ENCODE results near the gene PCYT2.

DNA sequence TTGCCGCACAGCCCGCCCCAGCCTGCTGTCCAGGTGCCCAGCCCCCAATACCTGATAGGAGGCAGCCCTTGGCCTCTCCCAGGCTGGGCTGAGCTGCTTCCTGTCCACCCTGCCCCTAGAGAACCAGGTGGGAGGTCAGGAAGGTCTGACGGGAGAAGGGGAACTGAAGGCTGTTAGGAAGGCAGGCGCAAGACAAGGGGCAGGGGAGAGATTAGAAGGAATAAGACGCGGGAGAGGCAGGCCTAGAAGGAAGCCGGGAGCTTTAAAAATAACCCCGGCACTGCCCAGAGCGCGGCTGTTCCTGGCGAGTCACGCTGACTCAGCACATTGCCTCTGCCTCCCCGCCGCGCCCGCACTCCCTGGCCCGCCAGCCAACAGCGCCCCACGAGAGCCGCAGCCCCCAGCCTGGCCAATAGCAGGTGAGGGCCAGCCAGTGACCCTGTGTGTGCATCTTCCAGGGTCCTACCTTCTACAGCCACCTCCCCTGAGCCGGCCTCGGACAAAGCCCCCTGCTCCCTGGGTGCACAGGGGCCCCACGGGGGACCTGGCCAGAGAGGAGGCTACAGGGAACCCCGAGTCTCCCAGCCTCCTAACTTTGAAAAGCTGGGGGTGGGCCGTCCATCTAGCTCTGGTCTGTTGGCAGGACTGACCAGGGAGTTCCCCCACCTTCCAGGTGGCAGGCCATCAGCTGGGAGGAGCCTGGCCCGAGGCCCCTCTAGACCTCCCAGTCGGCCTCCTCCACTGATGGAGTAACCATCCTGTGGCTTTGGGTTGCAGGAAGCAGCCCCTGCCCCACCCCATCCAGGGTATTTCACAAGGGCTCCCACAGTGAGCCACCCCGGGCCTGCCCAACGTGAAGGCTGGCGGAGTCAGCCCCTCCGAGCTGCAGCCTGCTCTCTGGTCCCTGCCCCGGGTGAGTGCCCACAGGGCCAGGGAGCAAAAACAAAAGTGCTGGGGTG is 12.4 kb upstream of the PCYT2 start:
- TF ChIP-seq POLR2A (IDR thresholded peaks at IDR 0.05) (no peak), CTCF (IDR thresholded peaks at IDR 0.05) (no peak)

All from uterus (tissue), 2 donors.